ENCODE measurements around the gene RUSF1.
"Not testable (repeated sequence)": the region's sequence is repeated elsewhere in the genome, so short reads cannot be mapped to it uniquely, and the experiment has no call there.

Gene RUSF1

DNA sequence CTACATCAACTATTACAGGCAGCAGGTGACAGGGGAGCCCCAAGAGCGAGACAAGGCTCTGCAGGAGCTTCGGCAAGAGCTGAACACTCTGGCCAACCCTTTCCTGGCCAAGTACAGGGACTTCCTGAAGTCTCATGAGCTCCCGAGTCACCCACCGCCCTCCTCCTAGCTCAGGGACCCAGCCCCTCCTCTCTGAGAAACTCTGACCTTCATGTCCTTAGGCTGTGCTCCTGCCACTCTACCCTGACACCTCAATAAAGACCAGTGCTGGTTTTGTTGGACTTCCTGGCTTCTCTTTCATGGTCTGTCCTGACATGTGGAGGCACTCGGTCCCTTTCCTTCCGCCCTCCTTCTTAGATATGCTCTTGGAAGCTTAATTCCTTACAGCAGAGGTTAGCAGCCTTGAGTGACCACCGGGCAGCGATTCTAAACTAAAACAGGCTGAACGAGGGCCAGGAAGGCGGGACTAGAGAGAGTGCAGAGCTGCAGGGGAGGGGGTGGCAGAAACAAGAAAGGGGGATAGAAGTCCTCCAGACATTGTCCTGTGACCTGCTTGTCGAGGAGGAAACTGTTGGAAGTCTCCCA lies 20.4 kb upstream of the RUSF1 start:
- no peak overlapping the region for H3K4me3 ChIP-seq (ENCODE audit: low read depth, low read length)
- in situ Hi-C loops (cut with HindIII; ENCODE audit: low sequenced_read_pairs) = no loop called here
- no peak for TF ChIP-seq CTCF (IDR thresholded peaks at IDR 0.05; ENCODE audit: low read depth, low read length)
- DNase-seq (ENCODE audit: low read depth, low spot score) = no peak

GRCh38 chr16:31527734-31528274 lies 19.6 kb upstream of the RUSF1 start, which contains the start of gene AHSP:
Gene AHSP, plus strand, starts transcription at chr16:31527900. Its CDS starts 240 bp downstream, at chr16:31528140.
- no peak within 1 kb of the TSS for H3K4me3 ChIP-seq (ENCODE audit: low read depth, low read length)
- no peak for DNase-seq (ENCODE audit: low read depth, low spot score)

DNA sequence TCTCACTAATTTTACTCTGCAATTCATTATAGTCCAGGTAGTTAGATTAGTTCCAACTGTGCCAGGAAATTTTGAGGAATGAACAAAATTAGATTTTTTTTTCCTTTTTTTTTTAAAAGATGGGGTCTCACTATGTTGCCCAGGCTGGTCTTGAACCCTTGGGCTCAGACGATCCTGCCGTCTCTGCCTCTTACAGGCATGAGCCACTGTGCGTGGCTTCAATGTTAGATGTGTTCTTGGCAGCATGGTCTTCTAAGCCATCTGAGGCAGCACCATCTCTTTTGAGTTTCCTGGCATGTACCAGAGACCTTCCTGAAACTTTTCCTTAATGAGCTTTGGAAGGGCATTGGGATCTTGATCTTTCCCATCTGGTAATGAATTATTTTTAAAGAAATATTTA lies 16.9 kb upstream of the RUSF1 start:
- H3K4me3 ChIP-seq (ENCODE audit: low read depth, low read length) = no peak overlapping the region
- no peak for TF ChIP-seq CTCF (IDR thresholded peaks at IDR 0.05; ENCODE audit: low read depth, low read length)
- in situ Hi-C loops (cut with HindIII; ENCODE audit: low sequenced_read_pairs) = no loop called here
- DNase-seq (ENCODE audit: low read depth, low spot score) = no peak

More at GRCh38 chr16:31527734-31528274, 19.6 kb upstream of the RUSF1 start, which contains the start of gene AHSP:
- in situ Hi-C loops (cut with HindIII; ENCODE audit: low sequenced_read_pairs) = no loop called here
- no peak for TF ChIP-seq CTCF (IDR thresholded peaks at IDR 0.05; ENCODE audit: low read depth, low read length)

DNA sequence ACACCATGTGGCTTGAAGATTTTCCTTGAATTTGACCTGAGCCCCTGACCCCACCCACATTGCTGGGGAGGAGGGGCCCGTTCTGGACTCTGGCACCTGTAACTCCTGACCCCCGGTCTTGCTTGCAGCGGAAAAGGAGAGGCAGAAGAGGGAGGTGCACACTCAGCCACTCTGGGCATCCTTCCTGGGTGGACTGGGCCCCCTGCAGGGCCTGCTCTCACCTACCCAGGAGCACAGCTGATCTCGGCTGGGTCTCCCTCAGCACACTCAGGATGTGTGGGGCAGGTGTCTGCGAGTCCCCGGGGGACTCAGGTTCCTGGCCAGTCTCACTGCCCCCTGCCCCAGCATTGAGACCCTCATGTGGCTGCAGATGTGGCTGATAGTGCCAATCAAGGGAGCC lies 15.6 kb upstream of the RUSF1 start:
- DNase-seq (ENCODE audit: low read depth, low spot score); in situ Hi-C loops (cut with HindIII; ENCODE audit: low sequenced_read_pairs); H3K4me3 ChIP-seq (ENCODE audit: low read depth, low read length): not testable (repeated sequence)

- TF ChIP-seq CTCF (IDR thresholded peaks at IDR 0.05; ENCODE audit: low read depth, low read length) = no peak
- DNase-seq (ENCODE audit: low read depth, low spot score) = no peak
- H3K4me3 ChIP-seq (ENCODE audit: low read depth, low read length) = no peak overlapping the region
- in situ Hi-C loops (cut with HindIII; ENCODE audit: low sequenced_read_pairs) = no loop called here
Measured at GRCh38 chr16:31522071-31522470, 13.9 kb upstream of the RUSF1 start.

GRCh38 chr16:31521368-31521767 lies 13.2 kb upstream of the RUSF1 start:
- in situ Hi-C loops (cut with HindIII; ENCODE audit: low sequenced_read_pairs) = no loop called here
- no peak overlapping the region for H3K4me3 ChIP-seq (ENCODE audit: low read depth, low read length)
- no peak for DNase-seq (ENCODE audit: low read depth, low spot score)
- no peak for TF ChIP-seq CTCF (IDR thresholded peaks at IDR 0.05; ENCODE audit: low read depth, low read length)

GRCh38 chr16:31519759-31520431 lies 11.7 kb upstream of the RUSF1 start:
- H3K4me3 ChIP-seq (ENCODE audit: low read depth, low read length) = no peak overlapping the region
- TF ChIP-seq CTCF (IDR thresholded peaks at IDR 0.05; ENCODE audit: low read depth, low read length) = no peak
- in situ Hi-C loops (cut with HindIII; ENCODE audit: low sequenced_read_pairs) = no loop called here
- DNase-seq (ENCODE audit: low read depth, low spot score) = no peak
